GM18505 (cell line): ENCODE data around the gene SYNE2.

Experiments
- ATAC-seq: cut with Tn5 transposase; IDR thresholded peaks from one replicate; pipeline ENCODE4 v1.9.1; 2021; ENCODE audit not compliant: unreplicated experiment
- POLR2A ChIP-seq: IDR thresholded peaks from 4 replicates; pipeline ENCODE4 v1.6.1; 2011; ENCODE audit warnings: borderline replicate concordance; ENCODE audit not compliant: insufficient read depth, insufficient read length; ENCODE audit errors: extremely low read depth

The SYNE2 gene

GRCh38 chr14:64255756-64256155, 403.0 kb downstream of the SYNE2 start:
- TF ChIP-seq POLR2A: no peak
- no peak for ATAC-seq

GRCh38 chr14:64260418-64260817, 407.6 kb downstream of the SYNE2 start:
- no peak for ATAC-seq
- no peak for TF ChIP-seq POLR2A

GRCh38 chr14:64265222-64265621, 412.4 kb downstream of the SYNE2 start:
- no peak for TF ChIP-seq POLR2A
- ATAC-seq: no peak

- ATAC-seq: no peak
- TF ChIP-seq POLR2A: no peak
Measured at GRCh38 chr14:64266239-64266638, 413.4 kb downstream of the SYNE2 start.

GRCh38 chr14:64272019-64272418, 419.2 kb downstream of the SYNE2 start:
- ATAC-seq: no peak
- TF ChIP-seq POLR2A: no peak
